HuH-7.5 (cell line): ENCODE measurements around the gene ABCG4.
"Not testable (repeated sequence)": the region's sequence is repeated elsewhere in the genome, so short reads cannot be mapped to it uniquely, and the experiment has no call there.

Experiments used
- DNase-seq: peaks from one replicate; pipeline ENCODE4 v3.0.0; 2011; ENCODE audit warnings: low spot score

The ABCG4 gene

DNA sequence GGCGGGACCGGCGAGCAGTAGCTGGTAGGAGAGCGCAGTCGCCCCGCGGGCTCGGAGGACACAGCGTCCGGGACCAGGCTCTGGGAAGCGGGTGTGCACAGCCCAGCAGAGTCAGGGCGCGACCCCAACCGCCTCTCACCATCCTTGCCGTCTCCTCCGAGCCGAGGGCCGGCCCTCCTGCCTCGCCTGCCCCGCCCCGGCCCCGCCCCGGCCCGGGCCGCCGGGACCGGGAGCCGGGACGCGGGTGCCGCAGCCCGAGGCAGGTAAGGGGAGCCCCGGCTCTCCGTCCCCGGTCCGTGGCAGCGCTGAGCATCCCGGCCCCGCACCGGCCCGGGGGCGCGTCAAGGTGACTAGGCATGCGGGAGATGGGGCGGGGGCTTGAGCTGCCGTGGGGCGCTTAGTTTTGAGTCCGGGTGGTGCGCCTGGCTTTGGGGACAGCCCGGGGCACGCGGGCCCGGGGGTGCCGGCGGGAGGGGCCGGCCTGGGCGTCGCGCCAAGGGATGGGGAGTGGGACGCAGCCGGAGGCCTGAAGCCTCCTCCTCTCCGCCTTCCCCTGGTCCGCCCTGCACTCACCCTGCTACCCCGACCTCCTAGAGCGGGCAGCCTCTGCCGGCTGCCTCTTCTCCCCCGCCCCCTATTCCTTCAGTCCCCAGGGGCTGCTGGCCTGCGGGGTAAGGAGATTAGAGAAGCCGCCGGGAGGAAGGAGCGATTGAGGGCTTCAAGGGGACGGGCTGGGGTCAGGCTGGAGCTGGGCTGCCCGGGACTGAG lies at the start of gene ABCG4:
Gene ABCG4 (plus strand): TSS at position 35 of the 768 bp plus-strand sequence. CDS start 914 bp downstream, outside the sequence.
- no peak for DNase-seq

DNA sequence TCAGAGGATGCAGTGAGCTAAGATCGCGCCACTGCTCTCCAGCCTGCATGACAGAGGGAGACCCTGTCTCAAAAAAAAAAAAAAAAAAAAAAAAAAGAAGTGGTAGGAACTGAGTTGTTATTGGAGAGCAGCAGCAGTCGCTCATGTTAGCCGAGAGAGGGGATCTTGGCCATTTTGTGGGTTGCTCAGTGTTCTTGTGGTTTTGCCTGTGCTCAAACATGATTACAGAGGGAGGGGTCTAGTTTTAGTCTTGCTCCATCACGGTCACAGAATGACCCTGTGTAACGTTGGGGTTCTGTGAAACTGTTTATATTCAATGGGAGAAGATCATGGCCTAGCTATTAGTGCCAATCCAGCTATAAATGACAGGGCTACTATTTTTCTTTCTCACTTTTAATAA lies 49.1 kb upstream of the ABCG4 start:
- no peak for DNase-seq

DNA sequence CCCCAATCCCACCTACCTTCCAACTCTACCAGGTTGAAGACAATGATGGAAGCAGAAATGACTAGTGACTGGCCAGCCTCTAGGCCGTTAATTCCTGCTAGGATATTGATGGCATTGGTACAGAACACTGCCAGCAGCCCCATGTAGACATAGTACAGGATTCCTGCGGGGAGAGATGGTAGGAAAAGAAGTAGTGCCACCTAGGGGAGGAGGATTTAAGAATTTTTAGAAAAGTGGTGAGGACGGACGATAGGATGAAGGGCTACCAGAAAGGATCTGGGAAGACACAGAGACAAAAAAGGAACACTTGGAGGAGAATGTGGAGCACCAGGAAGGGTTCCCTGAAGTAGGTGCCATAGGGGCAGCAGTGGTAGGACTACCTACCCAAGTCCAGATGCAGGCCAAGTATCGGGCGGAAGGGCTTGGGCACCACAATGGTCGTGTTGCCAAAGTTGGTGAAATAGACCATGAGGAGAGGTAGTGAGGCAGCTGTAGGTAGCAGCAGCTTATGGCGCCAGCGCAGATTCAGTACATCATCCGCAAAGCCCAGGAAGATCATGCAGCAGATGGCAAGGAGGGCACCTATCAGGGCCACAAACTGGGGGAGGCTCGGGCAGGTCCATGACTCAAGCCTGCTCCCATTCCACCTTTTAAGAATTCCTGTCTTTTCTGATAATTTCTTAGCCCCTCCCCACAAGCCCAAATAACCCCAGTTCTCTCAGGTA lies 48.4 kb upstream of the ABCG4 start:
- DNase-seq = no peak

DNA sequence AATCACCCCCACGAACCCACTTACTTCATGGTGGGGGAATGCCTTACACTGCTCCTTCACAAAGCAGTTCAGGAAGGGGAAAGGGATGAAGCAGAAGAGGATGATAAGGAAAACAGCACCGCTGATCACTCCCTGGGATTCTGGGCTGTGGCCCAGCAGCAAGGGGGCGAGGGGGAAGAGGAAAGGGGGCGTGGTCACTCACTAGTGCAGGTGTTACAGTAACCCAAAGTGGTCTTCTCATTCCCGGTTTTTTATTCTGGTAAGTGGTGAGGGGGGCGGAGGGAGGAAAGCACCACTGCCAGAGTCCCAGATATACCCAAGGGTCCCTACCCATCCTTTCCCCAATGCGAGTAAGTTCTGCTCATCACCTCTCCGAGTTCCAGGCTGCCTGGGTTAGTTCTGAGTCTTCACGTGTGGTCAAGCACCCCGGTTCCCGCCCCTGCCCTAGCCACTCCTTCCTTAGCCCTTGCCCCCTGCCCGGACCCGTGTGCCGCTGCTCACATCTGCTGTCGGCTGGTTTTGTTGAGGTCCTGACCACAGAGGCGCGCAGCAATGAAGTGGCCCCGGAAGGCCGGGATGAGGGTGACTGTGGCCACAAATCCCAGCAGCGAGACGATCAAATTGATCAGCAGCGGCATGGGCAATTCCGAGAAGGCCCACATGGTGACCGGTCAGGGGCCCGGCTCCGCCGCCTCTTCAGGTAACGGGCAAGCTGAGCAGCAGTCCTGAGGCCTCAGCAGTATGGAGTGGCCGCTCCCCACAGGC lies 47.7 kb upstream of the ABCG4 start:
- DNase-seq = peak; percentile 46

DNA sequence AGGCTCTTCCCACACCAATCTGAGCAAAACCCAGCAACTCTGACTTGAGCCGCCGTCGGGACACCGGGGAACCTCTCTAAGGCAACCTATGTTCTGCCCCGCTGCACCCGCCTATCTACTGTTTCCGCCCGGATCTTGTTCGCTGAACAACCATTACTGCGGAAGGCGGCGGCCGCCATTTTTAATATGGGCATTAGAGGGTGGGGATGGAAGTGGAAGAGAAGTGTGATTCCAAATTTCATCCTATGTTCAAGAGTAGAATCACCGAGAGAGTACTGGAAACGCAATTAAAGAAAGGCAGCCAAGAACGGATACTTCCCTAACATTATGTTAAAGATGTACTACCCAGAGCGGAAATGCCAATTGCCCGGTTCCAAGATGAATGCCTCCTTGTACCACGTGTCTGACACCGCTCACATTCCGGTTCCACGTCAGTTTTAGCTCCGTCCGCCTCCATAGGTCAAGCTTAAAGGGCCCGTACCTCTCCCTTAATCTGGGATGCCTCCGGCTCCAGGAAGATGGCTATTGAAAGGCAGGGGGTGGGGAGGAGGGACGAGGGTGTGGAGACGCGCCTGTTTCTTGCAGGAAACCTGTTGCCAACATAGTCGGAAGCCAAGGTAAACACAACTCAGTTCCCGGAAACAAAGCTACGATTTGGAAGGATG lies 47.0 kb upstream of the ABCG4 start, which contains the start of gene DPAGT1:
Gene DPAGT1 (minus strand): TSS at position 95 of the 665 bp plus-strand sequence. CDS start 198 bp downstream, outside the sequence.
- peak; percentile 80 for DNase-seq

DNA sequence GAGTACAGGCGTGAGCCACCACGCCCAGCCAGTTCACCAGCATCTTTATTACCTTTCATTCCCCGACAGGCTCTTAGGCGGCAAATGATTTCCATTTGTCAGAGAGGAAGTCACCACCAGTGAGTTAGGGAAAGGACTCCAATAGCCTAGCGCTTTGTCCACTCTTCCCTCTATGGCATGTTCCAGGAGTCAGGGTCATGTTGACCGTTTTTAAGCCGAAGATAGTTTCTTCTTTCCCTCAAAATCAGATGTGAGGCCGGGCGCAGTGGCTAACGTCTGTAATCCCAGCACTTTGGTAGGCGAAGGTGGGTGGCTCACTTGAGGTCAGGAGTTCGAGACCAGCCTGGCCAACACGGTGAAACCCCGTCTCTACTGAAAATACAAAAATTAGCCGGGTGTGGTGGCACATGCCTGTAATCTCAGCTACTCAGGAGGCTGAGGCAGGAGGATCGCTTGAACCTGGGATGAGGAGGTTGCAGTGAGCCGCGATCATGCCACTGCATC lies 45.6 kb upstream of the ABCG4 start:
- DNase-seq = not testable (repeated sequence)

DNA sequence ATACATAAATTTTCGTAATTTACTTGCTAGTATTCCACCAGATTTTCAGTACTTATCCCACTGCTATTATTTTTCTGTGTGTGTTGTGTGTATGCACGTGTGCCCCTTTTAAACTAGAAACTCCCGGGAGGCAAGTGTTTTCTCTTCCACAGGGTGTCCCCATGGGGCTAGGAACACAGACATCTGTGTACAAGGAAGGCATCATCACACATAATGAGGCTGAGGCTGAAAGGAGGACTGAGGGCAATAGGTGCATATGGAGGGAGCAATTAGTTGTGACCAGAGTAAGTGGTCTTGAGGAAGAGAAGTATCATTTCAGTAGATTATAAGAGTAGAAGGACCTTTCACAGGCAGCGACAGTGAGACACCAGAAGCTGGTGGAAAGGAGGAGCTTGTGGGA lies 45.1 kb upstream of the ABCG4 start:
- DNase-seq = no peak

DNA sequence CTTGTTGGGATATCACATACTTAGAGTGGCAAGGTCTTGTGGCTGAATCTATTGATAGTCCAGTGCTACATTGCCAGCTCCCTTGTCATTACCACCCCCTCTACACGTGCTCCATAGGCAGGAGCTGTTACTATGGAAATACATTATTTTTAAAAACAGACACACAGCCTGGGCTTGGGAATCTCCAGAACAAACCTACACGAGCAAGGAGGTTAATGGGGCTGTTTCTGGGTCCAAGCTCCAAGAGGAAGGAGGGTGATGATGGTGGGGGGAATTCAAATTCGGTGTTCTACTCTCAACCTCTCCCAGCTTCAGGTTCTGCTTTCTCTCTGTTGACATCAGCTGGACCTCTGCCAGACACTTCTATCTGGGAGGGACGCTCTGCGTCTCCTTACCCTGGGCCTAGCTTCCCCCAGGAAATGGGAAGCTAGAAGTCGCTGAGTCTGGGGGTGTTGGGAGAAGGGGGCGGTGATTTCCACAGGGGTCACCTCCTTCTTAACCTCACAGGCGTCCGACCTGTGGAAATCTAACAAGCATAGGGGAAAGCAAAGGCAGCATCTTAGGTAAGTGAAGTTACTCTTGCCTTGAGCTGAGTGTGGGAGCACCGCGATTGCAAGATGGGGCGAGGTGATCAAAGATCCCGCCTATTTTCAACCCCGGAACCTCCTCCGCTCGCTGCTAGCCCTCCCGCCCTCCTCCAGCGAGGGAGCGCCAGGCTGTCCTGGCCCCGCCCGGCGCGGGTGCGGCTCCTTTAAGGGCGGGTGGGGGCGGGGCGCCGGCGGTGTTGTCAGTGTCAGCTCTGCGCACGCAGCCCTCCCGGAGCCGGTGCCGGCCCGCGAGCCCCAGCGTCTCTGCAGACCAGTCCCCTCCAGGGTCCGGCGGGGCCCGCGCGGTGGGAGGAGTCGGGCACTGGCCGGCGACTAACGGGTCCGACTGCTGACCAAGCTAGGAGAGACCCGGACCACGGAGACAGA lies 42.0 kb upstream of the ABCG4 start, which contains the start of gene C2CD2L:
Gene C2CD2L (plus strand): TSS at position 781 of the 974 bp plus-strand sequence. CDS start 398 bp downstream, outside the sequence.
- peak; percentile 80 for DNase-seq

DNA sequence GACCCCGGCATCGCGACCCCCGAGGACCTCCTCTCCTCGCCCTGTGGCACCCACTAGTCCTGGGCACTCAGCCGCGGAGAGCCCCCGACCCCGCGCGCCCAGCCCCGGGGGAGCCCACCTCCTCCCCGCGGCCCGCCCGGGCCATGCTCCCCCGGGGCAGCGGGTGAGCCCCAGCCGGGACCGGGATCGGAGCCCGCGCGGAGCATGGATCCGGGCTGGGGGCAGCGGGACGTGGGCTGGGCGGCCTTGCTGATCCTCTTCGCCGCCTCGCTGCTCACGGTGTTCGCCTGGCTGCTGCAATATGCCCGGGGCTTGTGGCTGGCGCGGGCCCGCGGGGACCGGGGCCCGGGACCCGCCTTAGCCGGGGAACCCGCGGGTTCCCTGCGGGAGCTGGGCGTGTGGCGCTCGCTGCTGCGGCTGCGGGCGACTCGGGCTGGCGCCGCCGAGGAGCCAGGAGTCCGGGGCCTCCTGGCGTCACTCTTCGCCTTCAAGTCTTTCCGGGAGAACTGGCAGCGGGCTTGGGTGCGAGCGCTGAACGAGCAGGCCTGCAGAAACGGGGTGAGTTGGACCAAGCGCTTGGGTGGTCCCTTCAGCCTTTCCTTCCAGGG lies 41.2 kb upstream of the ABCG4 start:
- DNase-seq = peak; percentile 34

DNA sequence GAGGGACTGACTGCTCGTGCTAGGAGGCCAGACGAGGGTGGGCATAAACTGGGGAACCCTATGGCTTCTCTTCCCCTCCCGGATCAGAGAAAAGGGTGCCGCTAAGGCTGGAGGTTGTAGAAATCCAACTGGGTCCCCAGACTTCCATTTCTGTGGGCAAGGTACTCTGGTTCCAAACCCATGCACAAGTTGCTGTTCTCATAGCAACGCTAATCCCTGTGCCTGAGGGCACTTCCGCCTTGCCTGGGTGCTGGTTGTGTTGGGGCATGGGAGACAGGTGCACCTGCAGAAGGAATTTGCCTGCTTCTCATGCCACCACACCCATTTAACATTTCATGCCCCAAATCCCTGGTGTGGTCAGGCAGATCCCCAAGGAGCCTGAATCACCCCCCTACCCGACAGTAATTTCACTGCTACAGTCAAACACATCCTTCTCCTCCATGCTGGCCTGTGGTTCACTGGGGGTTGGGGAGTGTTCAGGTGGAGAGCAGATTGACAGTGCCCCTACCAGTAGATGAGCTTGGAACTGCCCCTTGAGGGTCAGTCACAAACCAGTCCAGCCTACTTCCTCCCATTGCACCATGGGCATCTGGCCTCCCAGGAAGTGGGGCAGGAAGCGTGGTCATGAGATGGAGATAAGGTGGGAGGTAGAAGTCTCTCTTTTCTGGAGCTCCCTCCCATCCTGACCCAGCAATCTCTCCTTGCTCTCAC lies 40.6 kb upstream of the ABCG4 start:
- peak; percentile 49 for DNase-seq

DNA sequence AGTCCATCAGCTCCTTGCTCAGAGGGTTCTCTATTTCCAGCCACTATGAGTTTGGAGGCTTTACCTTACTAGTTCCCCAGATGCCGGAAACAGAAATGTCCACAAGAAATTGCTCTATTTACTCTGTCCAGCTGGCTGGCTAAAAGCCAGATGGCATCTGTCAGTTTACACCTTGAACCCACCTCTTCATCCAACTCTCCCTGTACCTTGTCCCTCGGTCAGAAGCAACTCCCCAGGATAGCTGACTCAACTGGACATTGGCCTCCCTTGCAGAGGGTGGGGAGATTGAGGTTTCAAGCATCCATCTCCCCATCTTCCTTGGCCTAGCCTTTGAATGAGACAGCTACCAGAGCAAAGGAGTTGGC lies 40.0 kb upstream of the ABCG4 start:
- no peak for DNase-seq

DNA sequence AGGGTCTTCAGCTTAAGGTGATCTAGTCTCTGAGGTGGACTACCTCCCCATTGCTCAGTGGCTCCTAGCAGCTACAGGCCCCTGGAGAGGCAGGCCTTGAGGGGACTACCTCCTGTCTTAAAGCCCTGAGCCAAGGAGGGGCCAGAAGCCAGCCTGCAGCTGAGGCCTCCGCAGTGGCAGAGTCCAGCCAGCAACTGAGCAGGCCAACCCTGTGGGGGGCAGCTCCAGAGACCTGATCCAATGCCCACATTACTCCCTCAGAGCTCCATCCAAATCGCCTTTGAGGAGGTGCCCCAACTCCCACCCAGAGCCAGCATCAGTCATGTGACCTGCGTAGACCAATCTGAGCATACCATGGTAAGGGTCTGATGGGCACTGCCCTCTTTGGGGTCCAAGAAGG lies 39.0 kb upstream of the ABCG4 start:
- DNase-seq = no peak

DNA sequence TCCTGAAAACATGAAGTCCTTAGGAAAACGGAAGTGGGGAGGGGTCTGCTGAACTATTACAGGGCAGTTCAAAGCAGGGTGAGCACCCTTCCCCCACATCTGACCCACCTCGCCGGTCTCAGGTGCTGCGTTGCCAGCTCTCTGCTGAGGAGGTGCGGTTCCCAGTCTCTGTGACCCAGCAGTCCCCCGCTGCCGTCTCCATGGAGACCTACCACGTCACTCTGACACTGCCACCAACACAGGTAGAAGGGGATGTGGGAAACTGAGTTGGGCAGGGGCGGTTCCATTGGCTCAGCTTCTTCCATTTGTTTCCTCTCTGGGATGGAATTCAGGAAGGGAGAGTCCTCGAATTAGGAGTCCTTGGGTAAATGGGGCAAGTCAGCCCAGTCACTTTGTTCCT lies 38.4 kb upstream of the ABCG4 start:
- DNase-seq = no peak

DNA sequence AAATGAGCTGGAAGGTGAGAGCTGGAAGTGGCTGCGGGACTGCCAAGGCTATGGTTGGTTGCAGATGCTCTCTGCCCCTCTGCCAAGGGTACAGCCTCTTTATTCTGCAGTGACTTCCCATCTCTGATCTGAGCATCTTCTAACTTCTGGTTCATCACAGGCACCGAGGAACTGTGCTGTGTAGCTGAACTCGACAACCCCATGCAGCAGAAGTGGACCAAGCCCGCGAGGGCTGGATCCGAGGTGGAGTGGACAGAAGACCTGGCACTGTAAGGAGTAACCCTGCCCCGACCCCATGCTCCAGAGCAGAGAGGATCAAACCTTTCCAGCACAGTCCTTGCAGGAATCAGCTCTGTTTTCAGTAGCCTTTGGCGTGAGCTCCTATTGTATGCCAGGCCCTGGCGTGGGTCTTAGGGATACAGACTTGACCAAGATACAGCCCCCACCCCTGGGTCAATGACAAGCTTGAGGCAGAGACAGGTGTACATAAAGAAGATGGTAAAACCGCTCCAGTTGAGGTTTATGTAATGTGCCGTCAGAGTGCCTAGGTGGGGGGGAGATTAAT lies 37.4 kb upstream of the ABCG4 start:
- no peak for DNase-seq

DNA sequence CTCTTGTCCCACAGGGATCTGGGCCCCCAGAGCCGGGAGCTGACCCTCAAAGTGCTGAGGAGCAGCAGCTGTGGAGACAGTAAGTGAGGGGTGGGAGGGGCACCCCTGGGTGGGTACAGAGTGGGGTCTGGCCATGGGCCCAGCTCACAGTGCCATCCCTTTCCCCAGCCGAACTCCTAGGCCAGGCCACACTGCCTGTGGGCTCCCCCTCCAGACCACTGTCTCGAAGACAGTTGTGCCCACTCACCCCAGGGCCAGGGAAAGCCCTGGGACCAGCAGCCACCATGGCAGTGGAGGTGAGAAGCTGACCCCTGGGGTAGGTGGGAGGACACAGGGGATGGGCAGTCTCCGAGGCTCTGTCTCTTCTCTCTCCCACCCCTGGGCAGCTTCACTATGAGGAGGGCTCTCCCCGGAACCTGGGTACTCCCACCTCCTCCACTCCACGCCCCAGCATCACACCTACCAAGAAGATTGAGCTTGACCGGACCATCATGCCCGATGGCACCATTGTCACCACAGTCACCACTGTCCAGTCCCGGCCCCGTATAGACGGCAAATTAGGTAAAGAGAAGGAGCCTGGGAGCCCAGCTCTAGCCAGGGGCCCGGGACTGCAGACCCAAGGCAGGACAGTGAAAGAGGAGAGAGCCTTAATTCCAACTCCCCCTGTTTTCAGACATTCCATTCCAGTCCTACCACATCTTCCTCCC lies 36.4 kb upstream of the ABCG4 start:
- no peak for DNase-seq

DNA sequence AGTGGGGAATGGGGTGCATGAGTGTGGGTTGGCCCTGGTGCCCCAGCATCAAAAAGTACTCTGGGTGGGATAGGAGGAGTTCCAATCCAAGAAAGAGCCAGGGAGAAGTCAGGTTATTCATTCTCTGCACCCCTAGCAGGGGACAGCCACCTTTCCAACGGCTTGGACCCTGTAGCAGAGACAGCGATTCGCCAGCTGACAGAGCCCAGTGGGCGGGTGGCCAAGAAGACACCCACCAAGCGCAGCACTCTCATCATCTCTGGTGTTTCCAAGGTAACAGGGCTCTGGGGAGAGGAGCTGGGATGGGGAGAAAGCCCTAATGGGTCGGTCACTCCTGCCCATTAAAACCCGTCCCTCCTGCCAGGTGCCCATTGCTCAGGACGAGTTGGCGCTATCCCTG lies 35.1 kb upstream of the ABCG4 start:
- DNase-seq = no peak

DNA sequence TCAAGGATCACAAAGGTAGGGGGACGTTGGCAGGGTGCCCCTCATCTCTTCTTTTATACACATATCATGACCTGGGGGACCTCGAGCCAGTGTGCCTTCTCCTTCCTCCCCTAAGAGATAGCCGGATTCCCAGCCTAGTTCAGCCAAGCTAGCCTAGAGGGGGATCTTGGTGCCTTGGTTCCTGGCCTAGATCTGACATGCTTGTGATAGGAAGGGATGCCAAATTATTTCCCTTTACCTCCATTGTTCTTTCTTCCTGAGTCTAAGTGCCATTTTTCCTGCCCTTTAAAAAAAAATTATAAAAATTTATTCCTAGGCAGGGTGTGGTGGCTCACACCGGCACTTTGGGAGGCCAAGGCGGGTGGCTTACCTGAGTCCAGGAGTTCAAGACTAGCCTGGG lies 34.5 kb upstream of the ABCG4 start:
- DNase-seq = no peak

DNA sequence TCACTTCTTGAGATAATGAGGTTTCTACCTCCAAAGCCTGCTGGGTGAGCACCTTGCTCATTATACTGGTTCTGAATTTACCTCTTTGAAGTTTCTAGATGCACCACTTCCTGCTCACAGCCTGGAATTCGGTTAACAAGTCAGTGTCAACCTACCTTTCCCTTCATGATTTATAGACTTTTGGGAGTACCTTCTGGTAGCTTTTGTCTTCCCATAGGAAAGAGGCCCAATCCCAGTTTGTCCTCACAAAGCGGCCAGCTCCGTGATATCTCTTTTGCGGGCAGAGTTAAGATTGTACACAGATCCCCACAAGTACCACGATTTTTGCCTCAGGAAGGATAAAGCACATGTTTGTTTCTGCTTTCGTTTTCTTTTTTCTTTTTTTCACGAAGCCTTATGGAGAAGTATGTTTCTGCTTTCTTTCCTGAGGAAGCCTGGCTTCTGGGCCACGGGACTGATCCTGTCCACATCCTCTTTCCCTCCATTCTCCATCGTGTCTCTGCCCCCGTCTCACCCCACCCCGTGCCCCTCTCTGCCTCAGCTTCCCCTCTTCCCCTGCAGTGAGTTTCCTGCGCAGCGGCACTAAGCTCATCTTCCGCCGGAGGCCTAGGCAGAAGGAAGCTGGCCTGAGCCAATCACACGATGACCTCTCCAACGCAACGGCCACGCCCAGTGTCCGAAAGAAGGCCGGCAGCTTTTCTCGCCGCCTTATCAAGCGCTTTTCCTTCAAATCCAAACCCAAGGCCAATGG lies 33.2 kb upstream of the ABCG4 start:
- no peak for DNase-seq
